Measurements from ENCODE around the gene FAM222A. TPM values are rescaled to one million over a fixed set of nuclear protein-coding genes. Genes with fewer than 3 reads are reported as not detected.

Gene FAM222A
- total RNA-seq, 3 donors from 2014 or later: 1.7 to 4.4 (median 3.5) TPM

- no peak for TF ChIP-seq CTCF (IDR thresholded peaks at IDR 0.05)
- intact Hi-C loops (cut with DNase I, micrococcal nuclease): no loop called here
- Histone ChIP-seq H3K9me3 (no peaks in the 10 kb centered on the region), H3K4me3 (no peak overlapping the region), H3K4me1 (ENCODE audit: low read depth) (no peaks in the 10 kb centered on the region), H3K36me3 (ENCODE audit: low read depth) (no peaks in the 10 kb centered on the region)
- DNase-seq: peak in 2 of 3 donors; percentile 6 to 22
- ATAC-seq: no peak
These were observed 16.9 kb downstream of the FAM222A start for GRCh38 chr12:109730306-109731145.

- DNase-seq (peak in 2 of 3 donors; percentile 4 to 29), ATAC-seq (no peak)
- Histone ChIP-seq H3K9me3 (no peaks in the 10 kb centered on the region), H3K36me3 (ENCODE audit: low read depth) (no peaks in the 10 kb centered on the region), H3K4me1 (ENCODE audit: low read depth) (no peaks in the 10 kb centered on the region), H3K4me3 (no peak overlapping the region)
- TF ChIP-seq CTCF (IDR thresholded peaks at IDR 0.05): no peak
- intact Hi-C loops (cut with DNase I, micrococcal nuclease): no loop called here
These were observed 17.7 kb downstream of the FAM222A start for GRCh38 chr12:109731231-109731731.

- intact Hi-C loops (cut with DNase I, micrococcal nuclease): no loop called here
- no peak for TF ChIP-seq CTCF (IDR thresholded peaks at IDR 0.05)
- Histone ChIP-seq H3K36me3 (ENCODE audit: low read depth) (no peaks in the 10 kb centered on the region), H3K9me3 (no peaks in the 10 kb centered on the region), H3K4me1 (ENCODE audit: low read depth) (no peaks in the 10 kb centered on the region), H3K4me3 (no peak overlapping the region)
- peak in 1 of 3 donors; percentile 13 for DNase-seq
- no peak for ATAC-seq
These were observed 18.2 kb downstream of the FAM222A start for GRCh38 chr12:109731806-109732205.

- H3K9me3 ChIP-seq: no peaks in the 10 kb centered on the region
- no peak for TF ChIP-seq CTCF (IDR thresholded peaks at IDR 0.05)
- intact Hi-C loops (cut with DNase I, micrococcal nuclease): no loop called here
- ATAC-seq (no peak), DNase-seq (peak in 2 of 3 donors; percentile 12 to 26)
- no peak overlapping the region for H3K4me3 ChIP-seq
- H3K36me3 ChIP-seq (ENCODE audit: low read depth): no peaks in the 10 kb centered on the region
- no peaks in the 10 kb centered on the region for H3K4me1 ChIP-seq (ENCODE audit: low read depth)
These were observed 19.0 kb downstream of the FAM222A start for GRCh38 chr12:109732321-109733305.

GRCh38 chr12:109734219-109735000 lies 20.8 kb downstream of the FAM222A start:
- H3K4me3 ChIP-seq: no peak overlapping the region
- ATAC-seq (no peak), DNase-seq (peak in 2 of 3 donors; percentile 14 to 39)
- H3K4me1 ChIP-seq (ENCODE audit: low read depth): no peaks in the 10 kb centered on the region
- no peaks in the 10 kb centered on the region for H3K36me3 ChIP-seq (ENCODE audit: low read depth)
- H3K9me3 ChIP-seq: no peaks in the 10 kb centered on the region
- intact Hi-C loops (cut with DNase I, micrococcal nuclease): no loop called here
- no peak for TF ChIP-seq CTCF (IDR thresholded peaks at IDR 0.05)

All from mucosa of descending colon (tissue), 3 donors.